GM06990 (cell line): Measurements from ENCODE around the gene ADGRL3.
"Not testable (repeated sequence)": the region's sequence is repeated elsewhere in the genome, so short reads cannot be mapped to it uniquely, and the experiment has no call there.

Experiments
- DNase-seq: peaks from one replicate; pipeline ENCODE4 v3.0.0-alpha.2; 2011; ENCODE audit not compliant: insufficient read length; ENCODE audit errors: extremely low read depth
- H3K27me3 ChIP-seq: replicated peaks from 2 replicates; pipeline ENCODE4 v1.6.0; 2011; ENCODE audit warnings: low read length; ENCODE audit not compliant: control insufficient read depth, insufficient read depth
- H3K36me3 ChIP-seq: 2 replicates; pipeline ENCODE4 v1.5.1; 2011; ENCODE audit warnings: low read length; ENCODE audit not compliant: control insufficient read depth, insufficient read depth
- H3K4me3 ChIP-seq: replicated peaks from 2 replicates; pipeline ENCODE4 v1.5.1; 2011; ENCODE audit warnings: low read depth, mild to moderate bottlenecking, control low read depth, low read length
- CTCF ChIP-seq: IDR thresholded peaks from 2 replicates; pipeline ENCODE4 v1.5.1; 2011; ENCODE audit warnings: low read length, control low read depth, mild to moderate bottlenecking, inconsistent platforms; ENCODE audit not compliant: insufficient read depth, poor library complexity, severe bottlenecking

Gene ADGRL3

DNA sequence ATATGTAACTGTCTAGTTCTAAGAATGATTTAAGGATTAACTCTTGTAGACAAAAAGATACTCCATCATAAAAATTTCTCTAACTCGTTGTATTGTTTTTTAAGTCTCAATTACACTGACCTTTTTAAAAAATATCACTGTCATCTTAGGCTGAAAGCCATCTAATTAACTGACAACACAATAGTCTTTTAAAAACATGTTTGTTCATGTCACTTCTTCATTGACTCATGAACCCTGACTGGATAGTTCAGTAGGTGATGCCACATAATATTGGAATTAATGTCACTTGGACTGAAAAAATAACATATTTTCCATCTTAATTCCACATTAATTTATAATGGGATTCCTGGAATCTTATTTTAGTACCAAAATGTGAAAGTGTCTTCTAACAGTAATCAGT lies 179.3 kb downstream of the ADGRL3 start:
- no peak for DNase-seq
- no peak for TF ChIP-seq CTCF
- H3K36me3 ChIP-seq = no peaks in the 10 kb centered on the region
- no peaks in the 10 kb centered on the region for H3K27me3 ChIP-seq
- no peak overlapping the region for H3K4me3 ChIP-seq

GRCh38 chr4:61380865-61381264 lies 180.7 kb downstream of the ADGRL3 start:
- DNase-seq = no peak
- no peak for TF ChIP-seq CTCF
- H3K4me3 ChIP-seq = no peak overlapping the region
- H3K27me3 ChIP-seq = no peaks in the 10 kb centered on the region
- H3K36me3 ChIP-seq = no peaks in the 10 kb centered on the region

DNA sequence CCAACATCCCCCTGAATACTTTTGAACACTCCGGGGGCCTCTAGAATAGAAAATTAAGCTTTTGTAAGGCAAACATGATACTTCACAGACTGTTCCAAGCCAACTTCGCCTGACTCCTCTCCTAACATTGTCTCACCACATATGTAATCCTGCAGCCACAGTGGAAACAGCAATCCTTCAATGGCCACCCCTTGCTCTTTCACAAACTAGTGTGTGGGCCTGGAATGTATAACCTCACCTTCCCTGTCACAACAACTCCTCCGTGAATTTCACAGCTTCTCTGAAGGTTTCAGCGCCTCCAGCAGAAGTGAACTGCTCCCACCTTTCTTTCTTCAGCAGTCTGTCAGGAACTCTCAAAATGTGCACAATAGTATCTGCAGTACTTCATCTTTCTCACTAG lies 185.1 kb downstream of the ADGRL3 start:
- Histone ChIP-seq H3K36me3 (no peaks in the 10 kb centered on the region), H3K4me3 (no peak overlapping the region), H3K27me3 (no peaks in the 10 kb centered on the region)
- no peak for TF ChIP-seq CTCF
- DNase-seq = no peak

DNA sequence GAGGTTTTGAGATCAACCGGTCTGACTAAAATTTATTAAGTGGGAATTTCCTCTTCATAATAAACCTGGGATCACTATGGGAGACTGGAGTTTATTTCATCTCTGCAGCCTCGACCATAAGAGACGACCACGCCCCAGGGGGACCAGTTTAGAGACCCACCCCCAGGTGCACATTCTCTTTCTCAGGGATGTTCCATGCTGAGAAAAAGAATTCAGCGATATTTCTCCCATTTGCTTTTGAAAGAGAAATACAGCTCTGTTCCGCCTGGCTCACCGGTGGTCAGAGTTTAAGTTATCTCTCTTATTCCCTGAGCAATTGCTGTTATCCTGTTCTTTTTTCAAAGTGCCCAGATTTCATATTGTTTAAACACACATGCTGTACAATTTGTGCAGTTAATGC lies 187.2 kb downstream of the ADGRL3 start:
- H3K27me3 ChIP-seq, H3K4me3 ChIP-seq, DNase-seq, H3K36me3 ChIP-seq: not testable (repeated sequence)

DNA sequence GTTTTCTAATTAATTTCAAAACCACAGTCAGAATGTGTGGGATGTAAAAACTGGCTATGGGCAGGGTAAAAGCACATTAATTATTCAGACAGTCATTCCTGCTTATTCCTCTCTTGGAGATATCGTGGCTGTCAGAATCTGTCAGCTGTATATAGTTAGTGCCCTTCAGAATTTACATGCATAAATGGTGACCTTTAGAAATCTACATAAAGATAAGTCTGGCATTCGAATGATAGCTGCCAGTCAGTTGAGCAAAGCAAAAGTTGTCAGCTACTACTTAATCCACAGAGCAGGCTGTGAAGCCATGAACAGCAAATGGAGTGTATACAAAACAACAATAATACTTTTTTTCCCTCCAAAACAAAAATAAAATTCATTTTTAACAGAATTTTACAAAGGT lies 189.5 kb downstream of the ADGRL3 start:
- Histone ChIP-seq H3K4me3 (no peak overlapping the region), H3K36me3 (no peaks in the 10 kb centered on the region), H3K27me3 (no peaks in the 10 kb centered on the region)
- no peak for DNase-seq
- TF ChIP-seq CTCF = no peak

- Histone ChIP-seq H3K36me3 (no peaks in the 10 kb centered on the region), H3K4me3 (no peak overlapping the region), H3K27me3 (no peaks in the 10 kb centered on the region)
- no peak for TF ChIP-seq CTCF
- no peak for DNase-seq
These were observed 195.6 kb downstream of the ADGRL3 start for GRCh38 chr4:61395754-61396153.
